ENCODE results near the gene EPB41L4A. TPM values are rescaled to one million over a fixed set of nuclear protein-coding genes. Genes with fewer than 3 reads are reported as not detected.

EPB41L4A gene
- total and polyA plus RNA-seq, 12 donors, result 6.2 to 28.4 (median 17.5) TPM

GRCh38 chr5:112349371-112349770 lies 69.7 kb downstream of the EPB41L4A start:
- TF ChIP-seq CTCF (IDR thresholded peaks at IDR 0.05), result no peak

DNA sequence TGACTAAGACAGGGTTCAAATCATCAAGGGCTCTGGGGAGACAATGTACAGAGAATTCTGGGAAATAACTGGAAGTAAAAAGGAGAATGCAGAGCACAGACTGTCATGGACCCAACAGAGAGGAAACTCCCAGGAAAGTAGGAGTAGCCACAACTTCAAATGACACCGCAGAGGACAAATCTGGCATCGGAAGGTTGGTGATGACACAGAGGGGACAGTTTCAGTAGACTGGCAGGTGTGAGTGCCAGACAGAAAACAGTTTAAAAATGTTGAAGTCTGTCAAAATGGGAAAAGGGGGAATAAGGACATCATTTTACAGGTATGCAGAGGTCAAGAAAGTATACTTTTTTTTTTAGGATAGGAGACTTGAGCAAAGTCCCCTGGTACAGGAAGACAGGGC lies 70.2 kb downstream of the EPB41L4A start:
- Histone ChIP-seq H3K36me3 (no peaks in the 10 kb centered on the region), H3K27me3 (no peaks in the 10 kb centered on the region), H3K27ac (no peak overlapping the region), H3K4me1 (peaks cover 0 to 38% (median 12%) of the 10 kb centered on the region in 9 donors), H3K4me3 (no peak overlapping the region), H3K9me3 (no peaks in the 10 kb centered on the region)
- ATAC-seq, result no peak
- TF ChIP-seq CTCF (IDR thresholded peaks at IDR 0.05), result no peak
- no peak for DNase-seq
- intact Hi-C loops (cut with DNase I), result no loop called here
- WGBS, 2 donors, result 73 to 87% methylated on average over 2 of the region's 2 CpGs

More at GRCh38 chr5:112349371-112349770, 69.7 kb downstream of the EPB41L4A start:
- DNase-seq (no peak), ATAC-seq (no peak)
- no peaks in the 10 kb centered on the region for H3K27me3 ChIP-seq
- 90 to 92% methylated on average over 3 of the region's 3 CpGs for WGBS, 2 donors
- H3K4me3 ChIP-seq, result no peak overlapping the region
- H3K36me3 ChIP-seq, result no peaks in the 10 kb centered on the region
- no peak overlapping the region for H3K27ac ChIP-seq
- no peaks in the 10 kb centered on the region for H3K9me3 ChIP-seq
- H3K4me1 ChIP-seq, result peaks cover 0 to 36% (median 13%) of the 10 kb centered on the region in 9 donors
- intact Hi-C loops (cut with DNase I), result no loop called here

DNA sequence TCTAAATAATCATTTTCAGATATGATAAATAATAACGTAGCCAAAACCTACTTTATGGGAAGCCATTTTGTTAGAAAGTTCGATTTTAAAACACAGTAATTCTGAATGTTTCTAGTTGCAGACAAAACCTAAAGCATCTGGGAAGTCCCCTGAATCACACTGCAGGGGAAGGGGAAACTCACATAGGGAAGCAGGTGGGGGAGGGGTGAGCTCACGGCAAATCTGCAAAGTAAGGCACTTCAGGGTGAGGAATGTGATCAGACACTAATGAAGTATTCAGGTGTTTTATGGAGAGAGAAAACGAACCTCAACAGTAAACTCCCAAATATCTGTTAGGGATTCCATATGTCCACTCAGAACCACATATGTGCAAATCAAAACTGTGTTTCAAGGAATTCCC lies 70.7 kb downstream of the EPB41L4A start:
- Histone ChIP-seq H3K27me3 (no peaks in the 10 kb centered on the region), H3K9me3 (no peaks in the 10 kb centered on the region), H3K27ac (no peak overlapping the region), H3K36me3 (no peaks in the 10 kb centered on the region), H3K4me1 (peaks cover 0 to 38% (median 12%) of the 10 kb centered on the region in 9 donors), H3K4me3 (no peak overlapping the region)
- TF ChIP-seq CTCF (IDR thresholded peaks at IDR 0.05), result no peak
- DNase-seq, result no peak
- ATAC-seq, result no peak
- intact Hi-C loops (cut with DNase I), result no loop called here
- WGBS, 2 donors, result 70 to 73% methylated on average over 4 of the region's 4 CpGs

DNA sequence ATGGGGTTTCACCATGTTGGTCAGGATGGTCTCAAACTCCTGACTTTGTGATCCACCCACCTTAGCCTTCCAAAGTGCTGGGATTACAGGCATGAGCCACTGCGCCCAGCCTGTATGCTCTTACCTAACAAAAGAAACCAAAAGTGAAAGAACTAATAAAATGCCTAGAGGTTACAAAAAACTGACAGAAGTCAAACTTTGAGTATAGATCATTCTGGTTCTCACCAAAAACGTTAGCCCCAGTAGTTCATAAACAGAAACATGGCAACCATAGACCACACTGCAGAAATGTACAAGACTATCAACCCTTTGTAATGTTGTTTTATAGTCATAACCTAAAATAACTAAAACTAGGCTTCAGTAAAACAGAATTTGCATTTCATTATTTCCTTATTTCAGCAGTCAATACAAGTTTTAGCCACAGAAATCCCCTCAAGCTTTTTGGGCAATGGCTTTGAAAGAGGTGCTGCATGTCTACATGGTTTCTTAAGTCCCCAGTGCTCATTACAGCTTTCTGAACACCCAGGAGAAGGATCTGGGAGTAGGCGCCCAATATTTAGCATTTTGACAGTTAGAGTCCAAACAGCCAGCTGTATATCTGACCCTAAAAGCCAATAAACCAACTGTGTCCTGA lies 72.5 kb downstream of the EPB41L4A start:
- no peak for TF ChIP-seq CTCF (IDR thresholded peaks at IDR 0.05)
- H3K27me3 ChIP-seq, result no peaks in the 10 kb centered on the region
- no peaks in the 10 kb centered on the region for H3K36me3 ChIP-seq
- ATAC-seq (no peak), DNase-seq (no peak)
- peaks cover 0 to 49% (median 20%) of the 10 kb centered on the region in 9 donors for H3K4me1 ChIP-seq
- no peak overlapping the region for H3K4me3 ChIP-seq
- H3K27ac ChIP-seq, result no peak overlapping the region
- WGBS, 2 donors, result 45 to 71% methylated on average over 3 of the region's 3 CpGs
- intact Hi-C loops (cut with DNase I), result no loop called here
- H3K9me3 ChIP-seq, result no peaks in the 10 kb centered on the region

Measured in heart right ventricle (tissue), 16 donors.